ENCODE results near the gene CDPF1. TPM values are rescaled to one million over a fixed set of nuclear protein-coding genes. Genes with fewer than 3 reads are reported as not detected.

Gene CDPF1
- total and polyA plus RNA-seq, 2 of the 13 experiments (the other 11 are each of a cell fraction or from before 2014, with no cell fraction given) = 5.2 to 8.1 TPM

- POLR2A ChIA-PET = interaction anchor here (2.7 to 4.2 kb wide), 2 partner anchors 11 to 20 kb away, joined by 9 to 33 read pairs; partner anchors contain the start of gene TTC38
- Histone ChIP-seq H3K4me1 (ENCODE audit: insufficient read depth, low read length) (no peaks in the 10 kb centered on the region), H3K79me2 (ENCODE audit: insufficient read depth, low read length) (no peaks in the 10 kb centered on the region), H3K27ac (ENCODE audit: extremely low read length, insufficient read depth, low read length) (no peak overlapping the region), H4K20me1 (ENCODE audit: insufficient read depth, low read length) (no peaks in the 10 kb centered on the region), H3K36me3 (replicated peaks in 1 of 2; ENCODE audit: control insufficient read depth in 1 of 2, insufficient read depth in 2 of 2, low read length in 2 of 2) (peaks cover 48 to 82% of the 10 kb centered on the region in 2 experiments), H3K4me3 (replicated peaks in 1 of 3; ENCODE audit: insufficient read depth in 1 of 3, low read depth in 2 of 3, low read length in 3 of 3) (no peak overlapping the region), H3K9ac (ENCODE audit: insufficient read depth, low read depth, low read length) (no peak overlapping the region), H2AFZ (ENCODE audit: low read length) (no peak overlapping the region), H3K27me3 (ENCODE audit: control insufficient read depth in 1 of 2, insufficient read depth in 2 of 2, low read length in 2 of 2) (no peaks in the 10 kb centered on the region), H3K4me2 (ENCODE audit: low read depth, low read length) (no peak overlapping the region), H3K9me3 (ENCODE audit: low read length) (no peaks in the 10 kb centered on the region)
- intact Hi-C loops (cut with micrococcal nuclease; ENCODE audit: unreplicated experiment) = no loop called here
- FAIRE-seq (no peak), ATAC-seq (no peak), DNase-seq (ENCODE audit: low spot score) (no peak)
- CTCF ChIA-PET (ENCODE audit: low intra/inter-chr PET ratio, low total read pairs) = no interaction called here
- no TSS peak for BruUV-seq (replicated peaks)
- TF ChIP-seq POLR2AphosphoS5 (IDR thresholded peaks at IDR 0.05; ENCODE audit: low read depth, low read length) (peak; percentile 34; the same call in 1 of the 2 replicates), ZNF414 (CRISPR knock-in tag; IDR thresholded peaks at IDR 0.05) (no peak)
- in situ Hi-C loops (cut with HindIII; ENCODE audit: extremely low pct_ligation_motif_present, low pct_unique_long_range_greater_than_20kb) = no loop called here
- 100% methylated on average over 3 of the region's 7 CpGs for WGBS (ENCODE audit: low lambda C conversion rate)
Observed at GRCh38 chr22:46288846-46289243, 38.8 kb upstream of the CDPF1 start.

- intact Hi-C loops (cut with micrococcal nuclease; ENCODE audit: unreplicated experiment) = no loop called here
- Histone ChIP-seq H3K36me3 (replicated peaks in 1 of 2; ENCODE audit: control insufficient read depth in 1 of 2, insufficient read depth in 2 of 2, low read length in 2 of 2) (peaks cover 50 to 85% of the 10 kb centered on the region in 2 experiments), H3K4me2 (ENCODE audit: low read depth, low read length) (no peak overlapping the region), H3K27me3 (ENCODE audit: control insufficient read depth in 1 of 2, insufficient read depth in 2 of 2, low read length in 2 of 2) (no peaks in the 10 kb centered on the region), H4K20me1 (ENCODE audit: insufficient read depth, low read length) (no peaks in the 10 kb centered on the region), H2AFZ (ENCODE audit: low read length) (no peak overlapping the region), H3K9me3 (ENCODE audit: low read length) (no peaks in the 10 kb centered on the region), H3K27ac (ENCODE audit: extremely low read length, insufficient read depth, low read length) (no peak overlapping the region), H3K9ac (ENCODE audit: insufficient read depth, low read depth, low read length) (no peak overlapping the region), H3K4me3 (replicated peaks in 1 of 3; ENCODE audit: insufficient read depth in 1 of 3, low read depth in 2 of 3, low read length in 3 of 3) (no peak overlapping the region), H3K79me2 (ENCODE audit: insufficient read depth, low read length) (no peaks in the 10 kb centered on the region), H3K4me1 (ENCODE audit: insufficient read depth, low read length) (no peaks in the 10 kb centered on the region)
- 96% methylated on average over 13 of the region's 24 CpGs for WGBS (ENCODE audit: low lambda C conversion rate)
- in situ Hi-C loops (cut with HindIII; ENCODE audit: extremely low pct_ligation_motif_present, low pct_unique_long_range_greater_than_20kb) = no loop called here
- BruUV-seq (replicated peaks) = no TSS peak
- CTCF ChIA-PET (ENCODE audit: low intra/inter-chr PET ratio, low total read pairs) = no interaction called here
- peak; percentile 16 for ATAC-seq
- FAIRE-seq = no peak
- TF ChIP-seq ZNF138 (CRISPR knock-in tag; IDR thresholded peaks at IDR 0.05; ENCODE audit: low read depth) (no peak), AGO2 (optimal IDR thresholded peaks at IDR 0.05; ENCODE audit: low read depth, low read length) (peak; percentile 83), SUZ12 (IDR thresholded peaks at IDR 0.05; ENCODE audit: low read depth, low read length) (no peak), ATF5 (CRISPR knock-in tag; IDR thresholded peaks at IDR 0.05; ENCODE audit: low read depth) (no peak), SIX4 (CRISPR knock-in tag; IDR thresholded peaks at IDR 0.05) (no peak), RBFOX2 (IDR thresholded peaks at IDR 0.05; ENCODE audit: low read depth, low read length) (peak; percentile 76), RFXAP (CRISPR knock-in tag; IDR thresholded peaks at IDR 0.05; ENCODE audit: borderline replicate concordance) (no peak)
- no peak for DNase-seq (ENCODE audit: low spot score)
- POLR2A ChIA-PET = interaction anchor here (1.0 to 4.2 kb wide), 5 partner anchors 8 to 159 kb away, joined by 3 to 33 read pairs (median 5); partner anchors contain the start of genes GTSE1 and TTC38
Observed at GRCh38 chr22:46287873-46288751, 38.0 kb upstream of the CDPF1 start.

Measured in HepG2 (cell line).